BJ (cell line): Measurements from ENCODE around the gene RAB8B. TPM values are rescaled to one million over a fixed set of nuclear protein-coding genes. Genes with fewer than 3 reads are reported as not detected.
"Not testable (repeated sequence)": the region's sequence is repeated elsewhere in the genome, so short reads cannot be mapped to it uniquely, and the experiment has no call there.

Experiments
- CTCF ChIA-PET: fragments of 350-600 bp; formaldehyde crosslinking; extraction: SDS; loops from one replicate; lab custom pipeline; 2021; ENCODE audit warnings: antibody characterized with exemption, inconsistent platforms; lab: Yijun Ruan, JAX
- POLR2A ChIA-PET: fragments of 300-600 bp; sonication (Branson Sonifier 250); formaldehyde crosslinking; extraction: SDS; loops from one replicate; lab custom pipeline; 2021; ENCODE audit warnings: antibody characterized with exemption; lab: Charles Lee
- DNase-seq: peaks from one replicate; pipeline ENCODE4 v3.0.0-alpha.2; 2011; ENCODE audit warnings: low read depth
- H3K27me3 ChIP-seq: 2 replicates; pipeline ENCODE4 v1.6.0; 2011; ENCODE audit warnings: low read length; ENCODE audit not compliant: control insufficient read depth, insufficient read depth
- H3K36me3 ChIP-seq: 2 replicates; pipeline ENCODE4 v1.5.1; 2011; ENCODE audit warnings: low read length; ENCODE audit not compliant: control insufficient read depth, insufficient read depth
- H3K4me3 ChIP-seq: 2 replicates; pipeline ENCODE4 v1.5.1; 2011; ENCODE audit warnings: low read depth, mild to moderate bottlenecking, control low read depth, low read length
- polyA plus RNA-seq: library from polyadenylated mRNA; depleted of rRNA; stranded (reverse); fragments of >200 nt; gene quantifications from 2 replicates; pipeline ENCODE4 v1.2.3, GENCODE V29; 2011
- TF ChIP-seq, protein P1 (sequence below): IDR thresholded peaks from 2 replicates; pipeline ENCODE4 v1.5.1; 2011; ENCODE audit warnings: low read depth, mild to moderate bottlenecking, control low read depth, inconsistent platforms, low read length, moderate library complexity; ENCODE audit not compliant: insufficient read depth

The RAB8B gene
- polyA plus RNA-seq, 1 experiment: 16.4 TPM

GRCh38 chr15:63233667-63234423 lies 44.4 kb downstream of the RAB8B start:
- DNase-seq: no peak
- POLR2A ChIA-PET: no interaction called here
- CTCF ChIA-PET: interaction anchor here (1.3 kb wide), 1 partner anchor 12 kb away, joined by 3 read pairs; no protein-coding TSS in a partner anchor
- no peaks in the 10 kb centered on the region for H3K27me3 ChIP-seq
- H3K4me3 ChIP-seq: no peak overlapping the region
- TF ChIP-seq, protein P1, sequence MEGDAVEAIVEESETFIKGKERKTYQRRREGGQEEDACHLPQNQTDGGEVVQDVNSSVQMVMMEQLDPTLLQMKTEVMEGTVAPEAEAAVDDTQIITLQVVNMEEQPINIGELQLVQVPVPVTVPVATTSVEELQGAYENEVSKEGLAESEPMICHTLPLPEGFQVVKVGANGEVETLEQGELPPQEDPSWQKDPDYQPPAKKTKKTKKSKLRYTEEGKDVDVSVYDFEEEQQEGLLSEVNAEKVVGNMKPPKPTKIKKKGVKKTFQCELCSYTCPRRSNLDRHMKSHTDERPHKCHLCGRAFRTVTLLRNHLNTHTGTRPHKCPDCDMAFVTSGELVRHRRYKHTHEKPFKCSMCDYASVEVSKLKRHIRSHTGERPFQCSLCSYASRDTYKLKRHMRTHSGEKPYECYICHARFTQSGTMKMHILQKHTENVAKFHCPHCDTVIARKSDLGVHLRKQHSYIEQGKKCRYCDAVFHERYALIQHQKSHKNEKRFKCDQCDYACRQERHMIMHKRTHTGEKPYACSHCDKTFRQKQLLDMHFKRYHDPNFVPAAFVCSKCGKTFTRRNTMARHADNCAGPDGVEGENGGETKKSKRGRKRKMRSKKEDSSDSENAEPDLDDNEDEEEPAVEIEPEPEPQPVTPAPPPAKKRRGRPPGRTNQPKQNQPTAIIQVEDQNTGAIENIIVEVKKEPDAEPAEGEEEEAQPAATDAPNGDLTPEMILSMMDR: no peak
- no peaks in the 10 kb centered on the region for H3K36me3 ChIP-seq

DNA sequence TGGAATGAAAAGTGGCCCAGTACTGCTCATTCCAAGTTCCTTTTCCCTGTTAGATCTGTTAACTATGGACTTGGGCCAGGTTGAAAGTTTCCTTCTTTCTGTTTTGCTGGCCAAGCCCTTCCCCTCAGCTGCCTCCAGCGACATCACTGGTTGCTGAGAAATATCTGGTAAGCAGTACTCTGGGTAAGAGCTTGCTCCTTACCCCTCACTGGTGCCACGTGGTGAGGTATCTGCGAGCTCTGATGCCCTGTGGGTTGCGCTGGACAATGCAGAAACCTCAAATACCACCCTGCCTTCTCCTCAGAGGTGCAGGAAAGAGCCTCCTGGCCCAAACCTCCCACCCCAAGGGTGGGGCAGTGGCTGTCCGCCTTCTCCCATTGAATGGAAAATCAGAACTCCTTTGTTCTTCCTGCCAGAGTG lies 45.1 kb downstream of the RAB8B start:
- no peak for DNase-seq

DNA sequence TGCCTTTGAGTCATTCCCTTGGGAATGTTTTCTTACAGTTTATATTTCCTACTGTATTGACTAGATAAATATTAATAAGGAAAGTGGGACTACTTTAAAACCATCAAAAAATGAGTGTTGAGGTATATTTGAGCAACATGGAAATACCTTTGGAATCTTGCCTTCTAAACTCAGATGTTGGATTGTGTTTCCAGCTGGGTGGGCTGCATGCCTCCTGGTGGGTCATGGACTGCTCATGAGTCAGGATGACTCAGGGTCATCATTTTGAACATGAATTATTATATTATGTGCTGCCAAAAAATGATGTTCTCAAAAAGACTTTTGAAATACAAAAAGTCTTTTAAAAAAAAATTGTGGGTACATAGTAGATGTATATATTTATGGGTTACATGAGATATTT lies 46.9 kb downstream of the RAB8B start:
- ChIA-PET CTCF (no interaction called here), POLR2A (no interaction called here)
- Histone ChIP-seq H3K36me3 (no peaks in the 10 kb centered on the region), H3K4me3 (no peak overlapping the region), H3K27me3 (no peaks in the 10 kb centered on the region)
- TF ChIP-seq, protein P1: no peak
- no peak for DNase-seq

More for the DNA sequence above, 45.1 kb downstream of the RAB8B start:
- TF ChIP-seq, protein P1: no peak
- POLR2A ChIA-PET: no interaction called here
- Histone ChIP-seq H3K36me3 (no peaks in the 10 kb centered on the region), H3K4me3 (no peak overlapping the region), H3K27me3 (no peaks in the 10 kb centered on the region)
- CTCF ChIA-PET: interaction anchor here (1.3 kb wide), 1 partner anchor 13 kb away, joined by 3 read pairs; no protein-coding TSS in a partner anchor

GRCh38 chr15:63237086-63237485 lies 47.7 kb downstream of the RAB8B start:
- H3K36me3 ChIP-seq, H3K4me3 ChIP-seq, DNase-seq, H3K27me3 ChIP-seq, POLR2A ChIA-PET: not testable (repeated sequence)
- CTCF ChIA-PET: interaction anchor here (0.6 to 1.1 kb wide), 2 partner anchors 12 to 70 kb away, joined by 3 read pairs; no protein-coding TSS in a partner anchor

- ChIA-PET CTCF (interaction anchor here (1.1 kb wide), 1 partner anchor 13 kb away, joined by 3 read pairs; no protein-coding TSS in a partner anchor), POLR2A (no interaction called here)
- no peak for DNase-seq
- Histone ChIP-seq H3K4me3 (no peak overlapping the region), H3K36me3 (no peaks in the 10 kb centered on the region), H3K27me3 (no peaks in the 10 kb centered on the region)
- TF ChIP-seq, protein P1: no peak
Measured at GRCh38 chr15:63238171-63238570, 48.8 kb downstream of the RAB8B start.
